Measurements from ENCODE around the gene DNAJC17.

GRCh38 chr15:40828447-40829036 lies 21.3 kb upstream of the DNAJC17 start, which contains the start of gene PPP1R14D:
- TF ChIP-seq CTCF (conservative IDR thresholded peaks at IDR 0.05; ENCODE audit: low read depth, low read length): no peak
- no peak for TF ChIP-seq EZH2phosphoT487 (IDR thresholded peaks at IDR 0.05; ENCODE audit: borderline replicate concordance, low read length)
- no peak for TF ChIP-seq EZH2 (IDR thresholded peaks at IDR 0.05; ENCODE audit: low read length, unreplicated experiment)

Measured in PC-3 (cell line).